H9 (cell line): ENCODE measurements around the gene AFF1. TPM values are rescaled to one million over a fixed set of nuclear protein-coding genes. Genes with fewer than 3 reads are reported as not detected.
"Not testable (repeated sequence)": the region's sequence is repeated elsewhere in the genome, so short reads cannot be mapped to it uniquely, and the experiment has no call there.

Source experiments
- DNase-seq: peaks from one replicate; pipeline ENCODE4 v3.0.0-alpha.2; 2017
- H2AFZ ChIP-seq: one replicate; pipeline ENCODE4 v1.6.1; 2013; ENCODE audit warnings: mild to moderate bottlenecking, low read length, control low read depth, moderate library complexity
- H2AK5ac ChIP-seq: 2 replicates; pipeline ENCODE4 v1.6.1; 2013; ENCODE audit warnings: low read length, control low read depth, mixed read lengths; ENCODE audit not compliant: insufficient read length
- H2BK120ac ChIP-seq: one replicate; pipeline ENCODE4 v1.6.1; 2013; ENCODE audit warnings: low read depth, mild to moderate bottlenecking, low read length, control low read depth, inconsistent platforms; ENCODE audit not compliant: poor library complexity, severe bottlenecking
- H2BK12ac ChIP-seq: 2 replicates; pipeline ENCODE4 v1.6.1; 2013; ENCODE audit warnings: low read length, control low read depth, mixed read lengths, low read depth; ENCODE audit not compliant: insufficient read length
- H2BK15ac ChIP-seq: 2 replicates; pipeline ENCODE4 v1.6.1; 2013; ENCODE audit warnings: low read depth, low read length, control low read depth
- H2BK20ac ChIP-seq: one replicate; pipeline ENCODE4 v1.6.1; 2013; ENCODE audit warnings: low read depth, mild to moderate bottlenecking, low read length, control low read depth, inconsistent platforms; ENCODE audit not compliant: poor library complexity, severe bottlenecking
- H2BK5ac ChIP-seq: 2 replicates; pipeline ENCODE4 v1.6.1; 2013; ENCODE audit warnings: low read length, control low read depth, mixed read lengths; ENCODE audit not compliant: insufficient read length
- H3K14ac ChIP-seq: 2 replicates; pipeline ENCODE4 v1.6.1; 2013; ENCODE audit warnings: low read length, control low read depth; ENCODE audit not compliant: insufficient read depth
- H3K18ac ChIP-seq: 2 replicates; pipeline ENCODE4 v1.6.1; 2013; ENCODE audit warnings: low read depth, mild to moderate bottlenecking, mixed read lengths, low read length, control low read depth; ENCODE audit not compliant: insufficient read length
- H3K23ac ChIP-seq: 2 replicates; pipeline ENCODE4 v1.6.1; 2013; ENCODE audit warnings: low read length, control low read depth, mixed read lengths, low read depth; ENCODE audit not compliant: insufficient read length
- H3K23me2 ChIP-seq: 2 replicates; pipeline ENCODE4 v1.6.1; 2013; ENCODE audit warnings: low read depth, mild to moderate bottlenecking, mixed read lengths, low read length, control low read depth; ENCODE audit not compliant: insufficient read length, poor library complexity, severe bottlenecking
- H3K27ac ChIP-seq: 2 replicates; pipeline ENCODE4 v1.5.1; 2013; ENCODE audit warnings: low read length, control low read depth, mixed read lengths, low read depth; ENCODE audit not compliant: insufficient read length
- H3K27me3 ChIP-seq: 2 replicates; pipeline ENCODE4 v1.6.1; 2013; ENCODE audit warnings: low read length, control low read depth, inconsistent platforms; ENCODE audit not compliant: insufficient read depth
- H3K4ac ChIP-seq: 2 replicates; pipeline ENCODE4 v1.6.1; 2013; ENCODE audit warnings: low read depth, mild to moderate bottlenecking, control low read depth, inconsistent platforms, low read length, moderate library complexity
- H3K4me1 ChIP-seq: 2 replicates; pipeline ENCODE4 v1.6.1; 2013; ENCODE audit warnings: low read length, control low read depth, inconsistent platforms; ENCODE audit not compliant: insufficient read depth
- H3K4me2 ChIP-seq: 2 replicates; pipeline ENCODE4 v1.6.1; 2013; ENCODE audit warnings: low read length, control low read depth, mixed read lengths; ENCODE audit not compliant: insufficient read length, insufficient read depth
- H3K56ac ChIP-seq: 2 replicates; pipeline ENCODE4 v1.6.1; 2013; ENCODE audit warnings: low read depth, mild to moderate bottlenecking, mixed read lengths, low read length, control low read depth; ENCODE audit not compliant: insufficient read length
- H3K79me1 ChIP-seq: 2 replicates; pipeline ENCODE4 v1.6.1; 2013; ENCODE audit warnings: low read depth, mild to moderate bottlenecking, moderate library complexity, low read length, control low read depth, inconsistent platforms; ENCODE audit not compliant: insufficient read depth, poor library complexity, severe bottlenecking
- H3K79me2 ChIP-seq: 2 replicates; pipeline ENCODE4 v1.6.1; 2013; ENCODE audit warnings: low read length, control low read depth, inconsistent platforms; ENCODE audit not compliant: insufficient read depth
- H3K9ac ChIP-seq: 2 replicates; pipeline ENCODE4 v1.6.1; 2013; ENCODE audit warnings: low read length, control low read depth, mixed read lengths; ENCODE audit not compliant: insufficient read length; ENCODE audit errors: extremely low read depth
- H3K9me3 ChIP-seq: one replicate; pipeline ENCODE4 v1.6.1; 2013; ENCODE audit warnings: low read depth, low read length, inconsistent platforms; ENCODE audit not compliant: control insufficient read depth
- H3T11ph ChIP-seq: one replicate; pipeline ENCODE4 v1.6.1; 2013; ENCODE audit warnings: mild to moderate bottlenecking, low read length, control low read depth, inconsistent platforms
- H4K20me1 ChIP-seq: one replicate; pipeline ENCODE4 v1.6.1; 2013; ENCODE audit not compliant: control insufficient read depth, insufficient read length, insufficient read depth
- H4K5ac ChIP-seq: 2 replicates; pipeline ENCODE4 v1.6.1; 2013; ENCODE audit warnings: low read depth, mild to moderate bottlenecking, mixed read lengths, low read length, control low read depth; ENCODE audit not compliant: insufficient read length
- H4K8ac ChIP-seq: replicated peaks from 2 replicates; pipeline ENCODE4 v1.6.1; 2013; ENCODE audit warnings: low read length, control low read depth, mixed read lengths, low read depth; ENCODE audit not compliant: insufficient read length
- H4K91ac ChIP-seq: 2 replicates; pipeline ENCODE4 v1.6.1; 2013; ENCODE audit warnings: low read depth, mild to moderate bottlenecking, moderate library complexity, mixed read lengths, low read length, control low read depth; ENCODE audit not compliant: insufficient read length
- H3K27ac Mint-ChIP-seq, 3 experiments: 2 replicates in 2 of 3; 3 replicates in 1 of 3; pipeline ENCODE4 v1.8.0; 2020 to 2021; ENCODE audit warnings: mixed read lengths in 3 of 3, mild to moderate bottlenecking in 1 of 3, moderate library complexity in 1 of 3
- H3K27me3 Mint-ChIP-seq: 2 replicates; pipeline ENCODE4 v1.8.0; 2021; ENCODE audit warnings: low read depth, mild to moderate bottlenecking, moderate library complexity, mixed read lengths
- H3K36me3 Mint-ChIP-seq, 3 experiments: 2 replicates in 2 of 3; 3 replicates in 1 of 3; pipeline ENCODE4 v1.8.0; 2020 to 2021; ENCODE audit warnings: low read depth in 3 of 3, mixed read lengths in 3 of 3; ENCODE audit not compliant: insufficient read depth in 1 of 3
- H3K4me1 Mint-ChIP-seq, 2 experiments: 2 replicates each; pipeline ENCODE4 v1.8.0; 2020; ENCODE audit warnings: mixed read lengths in 2 of 2
- H3K4me3 Mint-ChIP-seq, 2 experiments: 2 replicates in 1 of 2; 3 replicates in 1 of 2; pipeline ENCODE4 v1.8.0; 2020 to 2021; ENCODE audit warnings: mild to moderate bottlenecking in 2 of 2, mixed read lengths in 2 of 2, moderate library complexity in 1 of 2
- H3K9me3 Mint-ChIP-seq, 2 experiments: 2 replicates in 1 of 2; 3 replicates in 1 of 2; pipeline ENCODE4 v1.8.0; 2020; ENCODE audit warnings: mild to moderate bottlenecking in 2 of 2, mixed read lengths in 2 of 2, moderate library complexity in 1 of 2
- WGBS: extraction: QIAGEN DNeasy Blood & Tissue Kit; methylation state at CpG from one replicate; pipeline ENCODE4 v1.1.7; 2013; ENCODE audit warnings: missing lambda C conversion rate, low lambda C conversion rate, mixed read lengths; ENCODE audit not compliant: insufficient read length; ENCODE audit errors: extremely low coverage; 5-methylcytosine and 5-hydroxymethylcytosine counted together
- total RNA-seq: library from RNA; stranded (reverse); gene quantifications from 2 replicates; pipeline ENCODE4 v1.2.1, GENCODE V29; 2021
- TF ChIP-seq, protein P1 (sequence below): fragments of 200-600 bp; sonication (generic); conservative IDR thresholded peaks from 3 replicates; pipeline ENCODE4 v1.8.0; 2021; ENCODE audit warnings: antibody characterized with exemption, mild to moderate bottlenecking

The AFF1 gene
- total RNA-seq, 1 experiment from 2014 or later, result 74.5 TPM

DNA sequence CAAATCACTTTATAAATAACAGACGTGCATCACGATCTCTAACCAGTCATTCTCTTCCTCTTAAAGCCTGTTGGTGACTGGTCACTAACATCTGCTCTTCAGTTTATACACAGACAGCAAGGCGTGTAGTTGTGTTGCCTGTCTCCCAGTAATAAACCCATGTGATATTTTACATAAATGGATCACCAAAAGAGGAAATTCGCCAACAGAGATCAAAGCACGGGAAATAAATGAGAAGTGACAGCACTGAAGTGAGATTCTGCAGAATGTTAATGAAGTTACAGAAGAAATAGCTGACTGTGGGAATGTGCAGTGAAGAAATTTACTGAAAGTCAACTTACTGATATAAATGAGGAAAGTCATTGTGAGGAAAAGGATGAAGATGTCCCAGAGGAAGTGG is 47.0 kb downstream of the AFF1 start:
- H2BK12ac ChIP-seq, result no peak overlapping the region
- H3K4me1 ChIP-seq, result no peaks in the 10 kb centered on the region; the same call in 1 of the 2 replicates
- TF ChIP-seq, protein P1, sequence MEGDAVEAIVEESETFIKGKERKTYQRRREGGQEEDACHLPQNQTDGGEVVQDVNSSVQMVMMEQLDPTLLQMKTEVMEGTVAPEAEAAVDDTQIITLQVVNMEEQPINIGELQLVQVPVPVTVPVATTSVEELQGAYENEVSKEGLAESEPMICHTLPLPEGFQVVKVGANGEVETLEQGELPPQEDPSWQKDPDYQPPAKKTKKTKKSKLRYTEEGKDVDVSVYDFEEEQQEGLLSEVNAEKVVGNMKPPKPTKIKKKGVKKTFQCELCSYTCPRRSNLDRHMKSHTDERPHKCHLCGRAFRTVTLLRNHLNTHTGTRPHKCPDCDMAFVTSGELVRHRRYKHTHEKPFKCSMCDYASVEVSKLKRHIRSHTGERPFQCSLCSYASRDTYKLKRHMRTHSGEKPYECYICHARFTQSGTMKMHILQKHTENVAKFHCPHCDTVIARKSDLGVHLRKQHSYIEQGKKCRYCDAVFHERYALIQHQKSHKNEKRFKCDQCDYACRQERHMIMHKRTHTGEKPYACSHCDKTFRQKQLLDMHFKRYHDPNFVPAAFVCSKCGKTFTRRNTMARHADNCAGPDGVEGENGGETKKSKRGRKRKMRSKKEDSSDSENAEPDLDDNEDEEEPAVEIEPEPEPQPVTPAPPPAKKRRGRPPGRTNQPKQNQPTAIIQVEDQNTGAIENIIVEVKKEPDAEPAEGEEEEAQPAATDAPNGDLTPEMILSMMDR, result no peak
- no peak overlapping the region for H2BK120ac ChIP-seq
- no peak overlapping the region for H3K56ac ChIP-seq
- H3K23ac ChIP-seq, result no peak overlapping the region
- no peaks in the 10 kb centered on the region for H3K9me3 ChIP-seq
- no peak overlapping the region for H4K5ac ChIP-seq
- no peak overlapping the region for H3K27ac ChIP-seq
- no CpG with 5 or more reads among the region's 5 CpGs for WGBS
- DNase-seq, result no peak
- Mint-ChIP-seq H3K36me3 (peaks cover 5 to 10% (median 8%) of the 10 kb centered on the region in 3 experiments; a peak in 6 of 7 replicates), H3K4me3 (no peak overlapping the region), H3K27me3 (no peaks in the 10 kb centered on the region), H3K4me1 (peaks cover 14 to 15% of the 10 kb centered on the region in 2 experiments), H3K9me3 (no peaks in the 10 kb centered on the region), H3K27ac (peak overlapping the region in 2 of 3 experiments; percentile 5 to 52; a peak in 3 of 7 replicates)
- H3K14ac ChIP-seq, result no peak overlapping the region
- no peak overlapping the region for H3K4me2 ChIP-seq
- H3T11ph ChIP-seq, result no peak overlapping the region
- no peak overlapping the region for H3K9ac ChIP-seq
- no peaks in the 10 kb centered on the region for H3K27me3 ChIP-seq
- no peaks in the 10 kb centered on the region for H3K23me2 ChIP-seq
- H2BK15ac ChIP-seq, result no peak overlapping the region
- no peaks in the 10 kb centered on the region for H4K20me1 ChIP-seq
- peaks cover 7% of the 10 kb centered on the region; the same call in 1 of the 2 replicates for H3K79me2 ChIP-seq
- H4K91ac ChIP-seq, result no peak overlapping the region
- no peak overlapping the region for H2AK5ac ChIP-seq
- H2BK20ac ChIP-seq, result no peak overlapping the region
- no peak overlapping the region for H4K8ac ChIP-seq
- H3K79me1 ChIP-seq, result no peaks in the 10 kb centered on the region
- H2BK5ac ChIP-seq, result no peak overlapping the region
- H3K18ac ChIP-seq, result no peak overlapping the region
- H2AFZ ChIP-seq, result no peak overlapping the region
- H3K4ac ChIP-seq, result no peak overlapping the region

DNA sequence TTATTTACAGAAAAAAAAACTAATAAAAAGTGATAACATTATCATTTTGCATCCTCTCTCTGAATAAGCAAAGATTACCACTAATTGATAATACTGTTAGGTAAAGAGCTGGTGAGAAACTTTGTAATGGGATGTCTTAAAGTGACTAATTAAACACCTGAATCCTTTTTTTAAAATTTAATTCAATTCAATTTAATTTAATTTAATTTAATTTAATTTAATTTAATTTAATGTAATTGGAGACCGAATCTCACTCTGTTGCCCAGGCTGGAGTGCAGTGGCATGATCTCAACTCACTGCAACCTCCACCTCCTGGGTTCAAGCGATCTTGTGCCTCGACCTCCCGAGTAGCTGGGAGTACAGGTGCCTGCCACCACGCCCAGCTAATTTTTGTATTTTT is 51.0 kb downstream of the AFF1 start:
- not testable (repeated sequence) for H2BK15ac ChIP-seq, H3K9me3 Mint-ChIP-seq, H2BK120ac ChIP-seq, H4K5ac ChIP-seq, H3K27me3 ChIP-seq, H3K56ac ChIP-seq, H3T11ph ChIP-seq, H2AK5ac ChIP-seq, H4K8ac ChIP-seq, H2BK12ac ChIP-seq, H3K4me3 Mint-ChIP-seq, H2BK20ac ChIP-seq, H3K4me1 Mint-ChIP-seq, H3K79me1 ChIP-seq, H2BK5ac ChIP-seq, H3K27ac ChIP-seq, H3K4me2 ChIP-seq, DNase-seq, H3K14ac ChIP-seq, H3K23ac ChIP-seq, H3K9me3 ChIP-seq, H3K27ac Mint-ChIP-seq, H3K23me2 ChIP-seq, H4K20me1 ChIP-seq, H3K18ac ChIP-seq, H3K4me1 ChIP-seq, H3K79me2 ChIP-seq, H3K4ac ChIP-seq, H3K9ac ChIP-seq, H2AFZ ChIP-seq, H4K91ac ChIP-seq, H3K27me3 Mint-ChIP-seq
- no CpG with 5 or more reads among the region's 5 CpGs for WGBS
- peaks cover 18 to 31% (median 29%) of the 10 kb centered on the region in 3 experiments for H3K36me3 Mint-ChIP-seq
